Right hindlimb (tissue), 1 donor: ENCODE results near the gene MOGAT3.
"Not testable (repeated sequence)": the region's sequence is repeated elsewhere in the genome, so short reads cannot be mapped to it uniquely, and the experiment has no call there.

Source experiments
- DNase-seq: peaks from one replicate; pipeline ENCODE4 v3.0.0-alpha.2; 2018

Gene MOGAT3

DNA sequence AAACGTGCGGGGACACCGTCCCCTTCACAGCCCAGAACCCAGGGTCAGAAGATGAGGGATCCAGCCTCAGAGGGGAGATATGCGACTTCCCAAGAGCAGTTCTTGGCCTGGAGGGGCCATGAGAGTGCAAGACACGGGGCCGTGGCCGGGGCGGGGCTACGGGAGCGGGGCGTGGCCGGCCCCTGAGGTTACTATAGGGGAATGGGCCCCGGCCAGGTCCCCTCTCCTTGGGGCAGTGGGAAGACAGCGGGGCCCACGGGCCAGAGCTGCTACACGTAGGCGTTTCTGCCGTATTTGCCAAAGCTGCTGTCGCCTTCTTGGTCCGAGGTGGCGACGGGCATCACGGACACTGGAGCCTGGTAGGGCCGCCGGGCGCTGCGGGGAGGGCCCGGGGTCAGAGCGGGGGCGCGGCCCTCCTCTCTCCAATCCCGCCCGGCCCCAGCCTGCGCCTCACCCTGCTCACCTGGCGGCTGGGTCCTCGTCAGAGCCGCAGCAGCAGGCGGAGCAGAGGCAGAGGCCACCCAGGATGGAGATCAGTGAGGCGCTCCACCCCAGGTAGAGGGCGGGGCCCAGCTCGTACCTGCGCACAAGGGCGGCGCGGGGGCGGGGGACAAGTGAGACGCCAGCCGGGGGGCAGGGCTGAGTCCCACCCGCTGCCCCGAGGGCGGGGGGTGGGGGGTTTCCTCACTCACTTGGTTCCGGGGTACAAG is 31.5 kb upstream of the MOGAT3 start:
- DNase-seq: no peak

- no peak for DNase-seq
Observed at GRCh38 chr7:101231644-101232043, 30.8 kb upstream of the MOGAT3 start.

DNA sequence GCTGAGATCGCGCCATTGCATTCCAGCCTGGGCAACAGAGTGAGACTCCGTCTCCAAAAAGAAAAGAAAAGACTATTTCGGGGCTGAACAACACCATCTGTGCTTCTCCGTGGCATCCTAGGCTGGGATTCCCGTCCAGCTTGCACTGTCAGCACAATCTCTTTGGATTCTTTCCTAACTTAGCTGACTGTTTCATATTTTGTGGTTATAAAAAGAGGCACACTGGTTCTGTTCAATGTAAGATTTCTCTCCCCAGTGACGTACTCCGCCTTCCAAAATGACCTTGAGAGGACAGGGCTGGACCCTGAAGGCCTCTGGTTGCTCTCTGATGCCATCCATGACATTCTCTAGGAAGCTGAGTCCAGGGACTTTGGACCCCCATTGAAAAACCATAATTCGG is 25.9 kb upstream of the MOGAT3 start:
- DNase-seq: no peak

- DNase-seq: no peak
Observed at GRCh38 chr7:101225650-101226049, 24.8 kb upstream of the MOGAT3 start.

GRCh38 chr7:101223528-101223927 is 22.7 kb upstream of the MOGAT3 start:
- no peak for DNase-seq

GRCh38 chr7:101222275-101222830 is 21.5 kb upstream of the MOGAT3 start:
- DNase-seq: no peak

- DNase-seq: no peak
Observed at GRCh38 chr7:101220295-101220694, 19.5 kb upstream of the MOGAT3 start.

GRCh38 chr7:101218236-101219125 is 17.6 kb upstream of the MOGAT3 start:
- no peak for DNase-seq

DNA sequence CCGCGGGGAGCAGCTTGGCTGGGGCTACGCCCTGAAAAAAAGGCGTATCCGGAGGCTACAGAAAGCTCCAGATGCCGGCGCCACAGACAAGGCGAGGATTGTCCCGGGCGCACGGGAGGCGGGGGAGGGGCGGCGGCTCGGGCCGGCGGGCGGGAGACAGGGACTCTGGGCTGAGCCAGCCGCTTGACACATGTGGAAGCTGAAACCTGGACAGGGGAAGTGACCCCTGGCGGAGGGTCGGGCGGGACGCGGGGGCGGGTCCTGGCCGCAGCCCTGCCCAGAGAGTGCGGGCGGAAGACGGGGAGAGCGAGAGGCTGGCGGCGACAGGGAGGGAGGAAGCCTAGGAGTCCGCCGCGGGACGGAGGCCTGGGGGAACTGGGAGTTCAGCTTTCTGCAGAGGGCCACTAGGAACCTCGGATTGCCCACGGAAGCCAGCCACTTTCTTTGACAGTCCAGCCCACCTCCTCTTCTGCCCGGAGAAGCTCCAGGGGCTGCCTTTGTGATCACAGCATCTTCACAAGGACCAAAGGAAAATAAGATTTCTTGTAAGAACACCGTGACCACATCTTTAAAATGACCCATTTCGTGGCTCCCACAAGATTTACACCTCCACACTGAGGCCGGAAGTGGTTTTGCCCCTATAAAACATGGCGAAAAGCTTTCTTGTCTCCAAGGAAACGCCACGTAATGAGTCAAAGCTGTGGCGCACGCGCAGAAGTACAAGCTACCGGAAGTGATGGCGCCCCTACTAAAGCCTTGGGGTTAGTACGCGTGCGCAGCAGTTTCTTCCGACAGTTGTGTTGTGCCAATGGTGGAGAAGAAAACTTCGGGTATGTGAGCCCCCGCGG is 16.8 kb upstream of the MOGAT3 start, which contains the start of the genes PLOD3 and ZNHIT1:
TSS of gene PLOD3 (minus strand) at position 194 of the 848 bp plus-strand sequence. CDS start 307 bp downstream, outside the sequence.
TSS of gene ZNHIT1 (plus strand) at position 778 of the 848 bp plus-strand sequence. CDS start at position 809, 31 bp downstream.
- peak; percentile 96 for DNase-seq

DNA sequence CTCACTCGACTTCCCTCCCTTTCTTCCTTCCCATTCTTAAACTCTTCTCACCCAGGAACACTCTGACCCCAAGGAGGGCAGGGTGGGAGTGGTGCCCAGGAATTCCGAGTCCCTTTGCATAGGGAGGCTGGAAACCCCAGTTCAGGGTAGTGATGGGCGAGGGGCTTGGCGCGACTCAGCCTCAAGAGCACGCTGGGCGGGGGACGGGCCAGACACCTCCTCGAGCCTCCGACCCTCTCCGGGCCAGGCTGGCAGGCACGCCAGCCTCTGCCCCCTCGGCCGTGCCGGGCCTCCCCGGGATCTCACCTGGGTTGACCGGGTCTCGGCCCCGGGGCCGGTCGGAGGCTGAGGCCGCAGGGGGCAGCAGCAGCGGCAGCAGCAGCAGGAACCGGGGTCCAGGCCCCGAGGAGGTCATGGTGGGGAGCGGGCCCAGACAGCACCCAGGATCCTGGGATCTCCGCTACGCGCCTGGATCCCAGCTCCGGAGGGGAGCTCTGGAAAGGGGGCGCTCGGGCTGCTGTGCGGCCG is 16.1 kb upstream of the MOGAT3 start:
- DNase-seq: no peak

GRCh38 chr7:101216001-101216859 is 15.4 kb upstream of the MOGAT3 start:
- DNase-seq: no peak

DNA sequence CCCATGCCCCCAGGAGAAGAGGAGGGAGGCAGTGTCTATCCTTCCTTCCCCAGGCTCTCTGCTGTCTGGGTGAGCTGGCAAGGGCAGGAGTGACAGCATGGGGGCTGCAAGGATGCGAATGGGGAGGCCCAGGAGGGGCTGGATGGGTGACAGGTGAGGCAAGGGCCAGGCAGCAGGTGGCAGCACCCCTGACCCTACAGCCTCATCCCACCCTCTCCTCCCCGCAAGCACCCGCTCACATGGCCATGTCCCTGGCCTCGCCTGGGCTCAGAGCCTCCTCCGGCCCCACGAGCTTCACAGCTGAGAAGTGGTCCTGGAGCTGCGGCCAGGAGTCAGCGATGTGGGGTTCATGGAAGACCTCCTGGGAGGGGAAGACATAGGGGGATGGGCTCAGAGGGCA is 11.2 kb upstream of the MOGAT3 start:
- DNase-seq: no peak

DNA sequence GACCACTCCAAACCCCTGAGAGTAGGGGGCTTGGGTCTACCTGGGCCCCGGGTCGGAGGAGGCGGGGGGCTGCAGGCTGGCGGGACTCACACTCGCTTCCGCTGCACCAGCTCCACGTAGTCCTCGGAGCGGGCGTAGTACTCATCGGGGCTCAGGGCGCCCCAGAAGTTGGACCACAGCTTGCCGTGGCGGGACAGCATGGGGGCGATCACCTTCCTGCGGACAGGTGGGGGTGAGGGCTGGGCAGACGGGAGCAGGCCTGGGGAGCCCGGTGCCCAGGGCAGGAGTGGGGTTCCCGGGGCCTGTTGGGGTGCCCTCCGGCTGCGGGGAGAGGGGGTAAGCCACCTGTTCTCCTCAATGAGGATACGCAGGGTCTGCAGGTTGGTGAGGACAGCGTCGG is 10.7 kb upstream of the MOGAT3 start:
- DNase-seq: no peak

- DNase-seq: no peak
Observed at GRCh38 chr7:101210143-101210542, 9.3 kb upstream of the MOGAT3 start.

GRCh38 chr7:101208794-101209193 is 8.0 kb upstream of the MOGAT3 start:
- DNase-seq: no peak

DNA sequence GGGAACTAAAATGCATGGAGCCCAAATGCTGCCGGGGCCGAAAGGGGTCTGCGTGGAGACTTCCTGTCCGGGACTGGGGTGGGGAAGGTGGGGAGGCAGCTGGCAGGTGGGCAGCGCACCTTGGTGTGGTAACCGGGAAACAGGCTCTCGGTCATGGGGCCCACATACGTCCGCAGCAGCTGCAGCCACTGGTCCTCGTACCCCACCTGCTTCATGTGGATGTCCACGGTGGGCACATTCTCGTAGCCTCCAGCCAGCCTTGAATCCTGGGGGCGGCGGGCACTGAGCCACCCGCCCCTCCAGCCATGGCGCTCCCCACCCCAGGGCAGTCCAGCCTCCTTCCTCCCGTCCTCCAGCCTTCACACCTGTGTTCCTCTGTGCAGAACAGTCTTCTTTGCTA is 6.6 kb upstream of the MOGAT3 start:
- DNase-seq: no peak

- no peak for DNase-seq
Observed at GRCh38 chr7:101206665-101207042, 5.8 kb upstream of the MOGAT3 start.

DNA sequence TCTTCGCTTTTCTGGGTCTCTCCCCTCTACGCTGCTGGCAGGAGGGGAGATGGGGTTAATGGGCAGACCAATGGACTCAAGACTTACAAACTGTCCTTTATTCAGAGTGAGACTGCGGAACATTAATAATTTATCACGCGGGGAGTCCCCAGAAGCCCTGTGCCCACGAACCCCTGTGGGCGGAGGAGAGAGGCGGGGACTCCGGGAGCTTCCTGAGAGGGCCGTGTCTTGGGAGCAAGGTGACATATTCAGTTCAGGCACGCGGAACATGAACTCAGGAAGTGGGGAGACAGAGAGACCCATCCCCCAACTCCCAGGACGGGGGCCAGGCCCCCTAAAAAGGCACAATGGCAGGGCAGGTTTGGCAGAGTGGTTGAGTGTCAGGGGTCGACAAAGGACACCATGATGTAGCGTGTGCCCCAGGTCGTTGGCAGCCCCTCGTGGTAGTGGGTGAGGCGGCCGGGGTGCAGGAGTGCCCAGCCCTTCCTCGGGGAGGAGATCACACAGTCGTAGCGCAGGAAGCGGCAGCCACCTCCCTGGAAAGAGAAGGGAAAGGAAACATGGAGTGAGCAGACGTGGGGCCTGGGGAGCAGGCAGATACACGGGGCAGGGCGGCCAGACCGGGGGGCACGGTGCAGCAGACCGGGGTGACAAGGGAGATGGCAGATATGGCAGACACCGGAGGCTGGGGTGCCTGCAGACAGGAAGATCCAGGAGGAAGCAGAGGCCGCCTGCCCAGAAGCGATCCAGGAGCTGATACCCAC is 5.2 kb upstream of the MOGAT3 start:
- DNase-seq: no peak

- not testable (repeated sequence) for DNase-seq
Observed at GRCh38 chr7:101203740-101204738, 3.2 kb upstream of the MOGAT3 start.
